HepG2 (cell line): Measurements from ENCODE around the gene FRMD8. TPM values are rescaled to one million over a fixed set of nuclear protein-coding genes. Genes with fewer than 3 reads are reported as not detected.
A peak's percentile ranks its signal among the peaks of the same experiment; 100 is the strongest.

ENCODE experiments used
- CAMTA2 ChIP-seq: sonication (generic); formaldehyde crosslinking; IDR thresholded peaks from 2 replicates; pipeline ENCODE4 v1.4.0; 2020; ENCODE audit warnings: mild to moderate bottlenecking, missing genetic modification reagents, borderline replicate concordance
- DR1 ChIP-seq: sonication (generic); formaldehyde crosslinking; IDR thresholded peaks from 2 replicates; pipeline ENCODE4 v1.8.0; 2021; ENCODE audit warnings: mild to moderate bottlenecking, missing genetic modification reagents, inconsistent platforms
- FOXP1 ChIP-seq, 2 experiments: fragments of 450-650 bp in 1 of 2; IDR thresholded peaks; 2 replicates each; pipeline ENCODE4 v1.6.1; 2017 to 2018; ENCODE audit warnings: antibody characterized with exemption in 1 of 2
- HIVEP1 ChIP-seq: sonication (generic); formaldehyde crosslinking; IDR thresholded peaks from 2 replicates; pipeline ENCODE4 v1.4.0; 2020; ENCODE audit warnings: mild to moderate bottlenecking, missing genetic modification reagents
- HOXD1 ChIP-seq: sonication (generic); formaldehyde crosslinking; IDR thresholded peaks from 2 replicates; pipeline ENCODE4 v1.5.0; 2020; ENCODE audit warnings: missing genetic modification reagents
- NCOA5 ChIP-seq: sonication (generic); formaldehyde crosslinking; IDR thresholded peaks from 2 replicates; pipeline ENCODE4 v1.4.0; 2020; ENCODE audit warnings: missing genetic modification reagents
- NR2F6 ChIP-seq, 2 experiments: IDR thresholded peaks; 2 replicates each; pipeline ENCODE4 v1.6.1; 2016; ENCODE audit warnings: antibody characterized with exemption in 1 of 2, mild to moderate bottlenecking in 1 of 2
- TGIF2 ChIP-seq: IDR thresholded peaks from 2 replicates; pipeline ENCODE4 v1.6.1; 2016; ENCODE audit warnings: control low read depth, missing compliant biosample characterization
- ZNF20 ChIP-seq: sonication (generic); formaldehyde crosslinking; IDR thresholded peaks from 2 replicates; pipeline ENCODE4 v1.4.0; 2020; ENCODE audit warnings: mild to moderate bottlenecking, moderate library complexity, missing genetic modification reagents
- ZNF326 ChIP-seq: sonication (generic); formaldehyde crosslinking; IDR thresholded peaks from 2 replicates; pipeline ENCODE4 v1.4.0; 2020; ENCODE audit warnings: missing genetic modification reagents, borderline replicate concordance
- ZNF557 ChIP-seq: sonication (generic); formaldehyde crosslinking; IDR thresholded peaks from 2 replicates; pipeline ENCODE4 v1.4.0; 2020; ENCODE audit warnings: missing genetic modification reagents
- polyA plus RNA-seq, 8 experiments: library from polyadenylated mRNA; depleted of rRNA in 3 of 8; stranded (reverse) in 7 of 8; unstranded in 1 of 8; fragments of >200 nt; fragmentation: Illumina TruSeq in 4 of 8; extraction: Trizol in 4 of 8; gene quantifications; 2 replicates each; pipeline versions ENCODE4 v1.2.1 to v1.2.3, GENCODE V29; 2011 to 2016; ENCODE audit warnings: low read depth in 4 of 8, missing spikeins in 1 of 8, mixed read lengths in 1 of 8; ENCODE audit not compliant: insufficient read depth in 1 of 8
- total RNA-seq, 5 experiments: library from RNA; depleted of rRNA; stranded (reverse); fragments of >200 nt; fragmentation: Illumina TruSeq; extraction: Trizol; gene quantifications; 2 replicates each; pipeline ENCODE4 v1.2.3, GENCODE V29; 2016; ENCODE audit warnings: low read depth in 1 of 5
- TF ChIP-seq, protein P1 (sequence below): sonication (generic); formaldehyde crosslinking; IDR thresholded peaks from 2 replicates; pipeline ENCODE4 v1.4.0; 2020; ENCODE audit warnings: missing genetic modification reagents
- TF ChIP-seq, protein P2 (sequence below): sonication (generic); formaldehyde crosslinking; IDR thresholded peaks from 2 replicates; pipeline ENCODE4 v1.4.0; 2020; ENCODE audit warnings: missing genetic modification reagents, low read depth, mild to moderate bottlenecking, borderline replicate concordance
- TF ChIP-seq, protein P3 (sequence below): IDR thresholded peaks from 2 replicates; pipeline ENCODE4 v1.6.1; 2016; ENCODE audit warnings: low read depth, missing genetic modification reagents, missing compliant biosample characterization

FRMD8 gene
- total and polyA plus RNA-seq, 2 of the 13 experiments (the other 11 are each of a cell fraction or from before 2014, with no cell fraction given), result 5.8 to 20.6 TPM

GRCh38 chr11:65421794-65422632, 35.6 kb downstream of the FRMD8 start (continued):
- 0 out of 2 replicates have a peak, but pooled peaks have one; percentile 29 for TF ChIP-seq ZNF20 (CRISPR knock-in tag)
- TF ChIP-seq, protein P1, sequence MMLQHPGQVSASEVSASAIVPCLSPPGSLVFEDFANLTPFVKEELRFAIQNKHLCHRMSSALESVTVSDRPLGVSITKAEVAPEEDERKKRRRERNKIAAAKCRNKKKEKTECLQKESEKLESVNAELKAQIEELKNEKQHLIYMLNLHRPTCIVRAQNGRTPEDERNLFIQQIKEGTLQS (CRISPR knock-in tag), result peak; percentile 96
- no peak for TF ChIP-seq NCOA5 (CRISPR knock-in tag)
- no peak for TF ChIP-seq ZNF326 (CRISPR knock-in tag)
- TF ChIP-seq DR1 (CRISPR knock-in tag), result no peak
- TF ChIP-seq, protein P2, sequence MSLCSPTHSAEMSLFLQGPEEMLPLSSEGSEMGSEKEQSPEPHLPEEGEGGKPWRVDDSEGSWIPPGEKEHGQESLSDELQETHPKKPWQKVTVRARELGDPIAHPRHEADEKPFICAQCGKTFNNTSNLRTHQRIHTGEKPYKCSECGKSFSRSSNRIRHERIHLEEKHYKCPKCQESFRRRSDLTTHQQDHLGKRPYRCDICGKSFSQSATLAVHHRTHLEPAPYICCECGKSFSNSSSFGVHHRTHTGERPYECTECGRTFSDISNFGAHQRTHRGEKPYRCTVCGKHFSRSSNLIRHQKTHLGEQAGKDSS (CRISPR knock-in tag), result no peak
- TF ChIP-seq, protein P3, sequence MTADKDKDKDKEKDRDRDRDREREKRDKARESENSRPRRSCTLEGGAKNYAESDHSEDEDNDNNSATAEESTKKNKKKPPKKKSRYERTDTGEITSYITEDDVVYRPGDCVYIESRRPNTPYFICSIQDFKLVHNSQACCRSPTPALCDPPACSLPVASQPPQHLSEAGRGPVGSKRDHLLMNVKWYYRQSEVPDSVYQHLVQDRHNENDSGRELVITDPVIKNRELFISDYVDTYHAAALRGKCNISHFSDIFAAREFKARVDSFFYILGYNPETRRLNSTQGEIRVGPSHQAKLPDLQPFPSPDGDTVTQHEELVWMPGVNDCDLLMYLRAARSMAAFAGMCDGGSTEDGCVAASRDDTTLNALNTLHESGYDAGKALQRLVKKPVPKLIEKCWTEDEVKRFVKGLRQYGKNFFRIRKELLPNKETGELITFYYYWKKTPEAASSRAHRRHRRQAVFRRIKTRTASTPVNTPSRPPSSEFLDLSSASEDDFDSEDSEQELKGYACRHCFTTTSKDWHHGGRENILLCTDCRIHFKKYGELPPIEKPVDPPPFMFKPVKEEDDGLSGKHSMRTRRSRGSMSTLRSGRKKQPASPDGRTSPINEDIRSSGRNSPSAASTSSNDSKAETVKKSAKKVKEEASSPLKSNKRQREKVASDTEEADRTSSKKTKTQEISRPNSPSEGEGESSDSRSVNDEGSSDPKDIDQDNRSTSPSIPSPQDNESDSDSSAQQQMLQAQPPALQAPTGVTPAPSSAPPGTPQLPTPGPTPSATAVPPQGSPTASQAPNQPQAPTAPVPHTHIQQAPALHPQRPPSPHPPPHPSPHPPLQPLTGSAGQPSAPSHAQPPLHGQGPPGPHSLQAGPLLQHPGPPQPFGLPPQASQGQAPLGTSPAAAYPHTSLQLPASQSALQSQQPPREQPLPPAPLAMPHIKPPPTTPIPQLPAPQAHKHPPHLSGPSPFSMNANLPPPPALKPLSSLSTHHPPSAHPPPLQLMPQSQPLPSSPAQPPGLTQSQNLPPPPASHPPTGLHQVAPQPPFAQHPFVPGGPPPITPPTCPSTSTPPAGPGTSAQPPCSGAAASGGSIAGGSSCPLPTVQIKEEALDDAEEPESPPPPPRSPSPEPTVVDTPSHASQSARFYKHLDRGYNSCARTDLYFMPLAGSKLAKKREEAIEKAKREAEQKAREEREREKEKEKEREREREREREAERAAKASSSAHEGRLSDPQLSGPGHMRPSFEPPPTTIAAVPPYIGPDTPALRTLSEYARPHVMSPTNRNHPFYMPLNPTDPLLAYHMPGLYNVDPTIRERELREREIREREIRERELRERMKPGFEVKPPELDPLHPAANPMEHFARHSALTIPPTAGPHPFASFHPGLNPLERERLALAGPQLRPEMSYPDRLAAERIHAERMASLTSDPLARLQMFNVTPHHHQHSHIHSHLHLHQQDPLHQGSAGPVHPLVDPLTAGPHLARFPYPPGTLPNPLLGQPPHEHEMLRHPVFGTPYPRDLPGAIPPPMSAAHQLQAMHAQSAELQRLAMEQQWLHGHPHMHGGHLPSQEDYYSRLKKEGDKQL (CRISPR knock-in tag), result peak; percentile 66
- TF ChIP-seq ZNF557 (CRISPR knock-in tag), result no peak
- TF ChIP-seq TGIF2 (CRISPR knock-in tag), result no peak
- TF ChIP-seq NR2F6 (IDR thresholded peaks at IDR 0.05), result no peak
- peak; percentile 80 for TF ChIP-seq NR2F6 (CRISPR knock-in tag; IDR thresholded peaks at IDR 0.05)
- TF ChIP-seq CAMTA2 (CRISPR knock-in tag), result 0 out of 2 replicates have a peak, but pooled peaks have one; percentile 70
- TF ChIP-seq HOXD1 (CRISPR knock-in tag), result 0 out of 2 replicates have a peak, but pooled peaks have one; percentile 31
- TF ChIP-seq HIVEP1 (CRISPR knock-in tag), result peak; percentile 49
- no peak for TF ChIP-seq FOXP1 (IDR thresholded peaks at IDR 0.05)
- TF ChIP-seq FOXP1 (CRISPR knock-in tag; IDR thresholded peaks at IDR 0.05), result no peak; the same call in 1 of the 2 replicates
